Astrocyte of the cerebellum (primary cell): ENCODE results near the gene EIPR1.
"Not testable (repeated sequence)": the region's sequence is repeated elsewhere in the genome, so short reads cannot be mapped to it uniquely, and the experiment has no call there.

ENCODE experiments used
- DNase-seq: peaks from one replicate; pipeline ENCODE4 v3.0.0-alpha.2; 2011; ENCODE audit warnings: low read depth
- H3K4me3 ChIP-seq: 2 replicates; pipeline ENCODE4 v1.5.1; 2011; ENCODE audit warnings: mild to moderate bottlenecking, low read depth, low read length, moderate library complexity
- CTCF ChIP-seq: IDR thresholded peaks from 2 replicates; pipeline ENCODE4 v1.5.1; 2012; ENCODE audit warnings: low read length, low read depth, moderate library complexity, mild to moderate bottlenecking; ENCODE audit errors: missing control alignments
- in situ Hi-C: cut with HindIII; loops from 2 replicates; pipeline ENCODE4 v1.10.0; 2017; ENCODE audit warnings: low sequenced_read_pairs

The EIPR1 gene

GRCh38 chr2:3379647-3380534 lies 2.3 kb upstream of the EIPR1 start, which contains the start of gene TRAPPC12:
TSS of gene TRAPPC12 (plus strand) at chr2:3379694. CDS start at chr2:3387624, 7,930 bp downstream.
- H3K4me3 ChIP-seq = peak within 1 kb of the TSS; percentile 67
- DNase-seq = peak; percentile 18
- in situ Hi-C loops = no loop called here
- TF ChIP-seq CTCF = peak; percentile 65

- H3K4me3 ChIP-seq = peak overlapping the region; percentile 66
- no peak for TF ChIP-seq CTCF
- DNase-seq = peak; percentile 45
- in situ Hi-C loops = no loop called here
These were observed 1.7 kb upstream of the EIPR1 start for GRCh38 chr2:3379339-3379646.

GRCh38 chr2:3377279-3377611 lies 373 bp downstream of the EIPR1 start:
- peak overlapping the region; percentile 67 for H3K4me3 ChIP-seq
- in situ Hi-C loops = no loop called here
- no peak for TF ChIP-seq CTCF
- no peak for DNase-seq

GRCh38 chr2:3376821-3377220 lies 797 bp downstream of the EIPR1 start:
- peak overlapping the region; percentile 67 for H3K4me3 ChIP-seq

GRCh38 chr2:3369340-3370181 lies 8.1 kb downstream of the EIPR1 start:
- DNase-seq, in situ Hi-C loops, H3K4me3 ChIP-seq: not testable (repeated sequence)

More at GRCh38 chr2:3376821-3377220, 797 bp downstream of the EIPR1 start:
- TF ChIP-seq CTCF = no peak
- no peak for DNase-seq
- in situ Hi-C loops = no loop called here

GRCh38 chr2:3368261-3368722 lies 9.3 kb downstream of the EIPR1 start:
- H3K4me3 ChIP-seq = no peak overlapping the region
- no peak for TF ChIP-seq CTCF
- DNase-seq = no peak
- in situ Hi-C loops = no loop called here
